T-helper 1 cell treated with Interleukin-12 subunit alpha and Interleukin-12 subunit beta and Interleukin-4 antibody, amounts not matched to agents 30 μg/mL and 1 μg/mL, for 36 hours (primary cell): ENCODE measurements around the gene PLCL1.
A peak's percentile ranks its signal among the peaks of the same experiment; 100 is the strongest.
"Not testable (repeated sequence)": the region's sequence is repeated elsewhere in the genome, so short reads cannot be mapped to it uniquely, and the experiment has no call there.

Source experiments
- H3K27ac Mint-ChIP-seq: one replicate; pipeline ENCODE4 v1.8.0; 2021; ENCODE audit warnings: mild to moderate bottlenecking, mixed read lengths
- H3K27me3 Mint-ChIP-seq: one replicate; pipeline ENCODE4 v1.8.0; 2021; ENCODE audit warnings: low read depth, mixed read lengths
- H3K36me3 Mint-ChIP-seq: one replicate; pipeline ENCODE4 v1.8.0; 2021; ENCODE audit warnings: low read depth, mixed read lengths
- H3K4me1 Mint-ChIP-seq: one replicate; pipeline ENCODE4 v1.8.0; 2021; ENCODE audit warnings: low read depth, mixed read lengths
- H3K4me3 Mint-ChIP-seq: one replicate; pipeline ENCODE4 v1.8.0; 2021; ENCODE audit warnings: mild to moderate bottlenecking, moderate library complexity, mixed read lengths
- H3K9me3 Mint-ChIP-seq: one replicate; pipeline ENCODE4 v1.8.0; 2021; ENCODE audit warnings: mixed read lengths

PLCL1 gene

GRCh38 chr2:197828464-197829135 lies 24.2 kb downstream of the PLCL1 start:
- no peak overlapping the region for H3K27ac Mint-ChIP-seq

GRCh38 chr2:197834771-197835170 lies 30.4 kb downstream of the PLCL1 start:
- H3K36me3 Mint-ChIP-seq, H3K27ac Mint-ChIP-seq, H3K27me3 Mint-ChIP-seq, H3K4me3 Mint-ChIP-seq: not testable (repeated sequence)
- Mint-ChIP-seq H3K4me1 (peaks cover 17% of the 10 kb centered on the region), H3K9me3 (peaks cover 22% of the 10 kb centered on the region)

More at GRCh38 chr2:197828464-197829135, 24.2 kb downstream of the PLCL1 start:
- H3K9me3 Mint-ChIP-seq, result peaks cover 22% of the 10 kb centered on the region
- H3K36me3 Mint-ChIP-seq, result peaks cover 5% of the 10 kb centered on the region
- H3K4me3 Mint-ChIP-seq, result no peak overlapping the region
- no peaks in the 10 kb centered on the region for H3K4me1 Mint-ChIP-seq
- H3K27me3 Mint-ChIP-seq, result no peaks in the 10 kb centered on the region

GRCh38 chr2:197835293-197835692 lies 30.9 kb downstream of the PLCL1 start:
- H3K36me3 Mint-ChIP-seq, result peaks cover 8% of the 10 kb centered on the region
- peaks cover 17% of the 10 kb centered on the region for H3K4me1 Mint-ChIP-seq
- H3K27me3 Mint-ChIP-seq, result no peaks in the 10 kb centered on the region
- peaks cover 18% of the 10 kb centered on the region for H3K9me3 Mint-ChIP-seq
- no peak overlapping the region for H3K4me3 Mint-ChIP-seq
- H3K27ac Mint-ChIP-seq, result no peak overlapping the region

- H3K9me3 Mint-ChIP-seq, result no peaks in the 10 kb centered on the region
- H3K4me3 Mint-ChIP-seq, result peak overlapping the region; percentile 59
- H3K27me3 Mint-ChIP-seq, result no peaks in the 10 kb centered on the region
- H3K27ac Mint-ChIP-seq, result peak overlapping the region; percentile 73
- peaks cover 21% of the 10 kb centered on the region for H3K4me1 Mint-ChIP-seq
- peaks cover 3% of the 10 kb centered on the region for H3K36me3 Mint-ChIP-seq
Measured at GRCh38 chr2:197838036-197838435, 33.6 kb downstream of the PLCL1 start.

- Mint-ChIP-seq H3K27ac (no peak overlapping the region), H3K36me3 (peaks cover 3% of the 10 kb centered on the region), H3K27me3 (no peaks in the 10 kb centered on the region), H3K4me3 (peak overlapping the region; percentile 59), H3K9me3 (no peaks in the 10 kb centered on the region), H3K4me1 (peaks cover 21% of the 10 kb centered on the region)
Measured at GRCh38 chr2:197838579-197838978, 34.2 kb downstream of the PLCL1 start.

- Mint-ChIP-seq H3K36me3 (no peaks in the 10 kb centered on the region), H3K4me3 (no peak overlapping the region), H3K27ac (no peak overlapping the region), H3K27me3 (no peaks in the 10 kb centered on the region), H3K9me3 (no peaks in the 10 kb centered on the region), H3K4me1 (peaks cover 21% of the 10 kb centered on the region)
Measured at GRCh38 chr2:197839327-197839726, 34.9 kb downstream of the PLCL1 start.

- Mint-ChIP-seq H3K27ac (no peak overlapping the region), H3K4me3 (no peak overlapping the region), H3K9me3 (no peaks in the 10 kb centered on the region), H3K36me3 (no peaks in the 10 kb centered on the region), H3K4me1 (peaks cover 21% of the 10 kb centered on the region), H3K27me3 (no peaks in the 10 kb centered on the region)
Measured at GRCh38 chr2:197839856-197840255, 35.5 kb downstream of the PLCL1 start.

GRCh38 chr2:197846128-197846527 lies 41.7 kb downstream of the PLCL1 start:
- Mint-ChIP-seq H3K27ac (no peak overlapping the region), H3K36me3 (no peaks in the 10 kb centered on the region), H3K9me3 (no peaks in the 10 kb centered on the region), H3K4me3 (no peak overlapping the region), H3K4me1 (peaks cover 16% of the 10 kb centered on the region), H3K27me3 (no peaks in the 10 kb centered on the region)

GRCh38 chr2:197846777-197847176 lies 42.4 kb downstream of the PLCL1 start:
- Mint-ChIP-seq H3K27me3 (no peaks in the 10 kb centered on the region), H3K4me1 (peaks cover 20% of the 10 kb centered on the region), H3K4me3 (no peak overlapping the region), H3K9me3 (no peaks in the 10 kb centered on the region), H3K27ac (no peak overlapping the region), H3K36me3 (no peaks in the 10 kb centered on the region)

- H3K27ac Mint-ChIP-seq, result no peak overlapping the region
- no peak overlapping the region for H3K4me3 Mint-ChIP-seq
- no peaks in the 10 kb centered on the region for H3K9me3 Mint-ChIP-seq
- H3K4me1 Mint-ChIP-seq, result peaks cover 16% of the 10 kb centered on the region
- no peaks in the 10 kb centered on the region for H3K36me3 Mint-ChIP-seq
- H3K27me3 Mint-ChIP-seq, result no peaks in the 10 kb centered on the region
Measured at GRCh38 chr2:197847651-197848401, 43.4 kb downstream of the PLCL1 start.

GRCh38 chr2:197848602-197849001 lies 44.2 kb downstream of the PLCL1 start:
- H3K9me3 Mint-ChIP-seq, result no peaks in the 10 kb centered on the region
- H3K27me3 Mint-ChIP-seq, result no peaks in the 10 kb centered on the region
- no peak overlapping the region for H3K4me3 Mint-ChIP-seq
- H3K4me1 Mint-ChIP-seq, result peaks cover 16% of the 10 kb centered on the region
- H3K36me3 Mint-ChIP-seq, result no peaks in the 10 kb centered on the region
- no peak overlapping the region for H3K27ac Mint-ChIP-seq

- no peaks in the 10 kb centered on the region for H3K36me3 Mint-ChIP-seq
Measured at GRCh38 chr2:197850882-197851450, 46.6 kb downstream of the PLCL1 start.

GRCh38 chr2:197851451-197851850 lies 47.1 kb downstream of the PLCL1 start:
- Mint-ChIP-seq H3K27ac (no peak overlapping the region), H3K36me3 (no peaks in the 10 kb centered on the region), H3K9me3 (no peaks in the 10 kb centered on the region)

More at GRCh38 chr2:197850882-197851450, 46.6 kb downstream of the PLCL1 start:
- H3K9me3 Mint-ChIP-seq, result no peaks in the 10 kb centered on the region
- H3K4me3 Mint-ChIP-seq, result no peak overlapping the region
- H3K27me3 Mint-ChIP-seq, result no peaks in the 10 kb centered on the region
- no peak overlapping the region for H3K27ac Mint-ChIP-seq
- H3K4me1 Mint-ChIP-seq, result peaks cover 16% of the 10 kb centered on the region

GRCh38 chr2:197852108-197852507 lies 47.7 kb downstream of the PLCL1 start:
- H3K9me3 Mint-ChIP-seq, result no peaks in the 10 kb centered on the region
- no peak overlapping the region for H3K27ac Mint-ChIP-seq
- H3K36me3 Mint-ChIP-seq, result no peaks in the 10 kb centered on the region
- H3K4me1 Mint-ChIP-seq, result peaks cover 14% of the 10 kb centered on the region
- H3K27me3 Mint-ChIP-seq, result no peaks in the 10 kb centered on the region
- no peak overlapping the region for H3K4me3 Mint-ChIP-seq

More at GRCh38 chr2:197851451-197851850, 47.1 kb downstream of the PLCL1 start:
- H3K4me1 Mint-ChIP-seq, result peaks cover 16% of the 10 kb centered on the region
- no peak overlapping the region for H3K4me3 Mint-ChIP-seq
- no peaks in the 10 kb centered on the region for H3K27me3 Mint-ChIP-seq

GRCh38 chr2:197853549-197853948 lies 49.2 kb downstream of the PLCL1 start:
- peaks cover 8% of the 10 kb centered on the region for H3K9me3 Mint-ChIP-seq
- H3K27ac Mint-ChIP-seq, result no peak overlapping the region
- H3K4me1 Mint-ChIP-seq, result peaks cover 4% of the 10 kb centered on the region
- no peaks in the 10 kb centered on the region for H3K27me3 Mint-ChIP-seq
- H3K4me3 Mint-ChIP-seq, result no peak overlapping the region
- no peaks in the 10 kb centered on the region for H3K36me3 Mint-ChIP-seq
